Liver (tissue), 3 donors: ENCODE measurements around the gene APOBEC3B.

Experiments used
- ATF3 ChIP-seq: IDR thresholded peaks from 2 replicates; pipeline ENCODE4 v1.6.1; 2016; ENCODE audit warnings: antibody characterized with exemption
- CTCF ChIP-seq: fragments of 150-350 bp; IDR thresholded peaks from 2 replicates; pipeline ENCODE4 v1.5.1; 2017; ENCODE audit warnings: improper control_type of control experiment, low read depth, low read length; ENCODE audit not compliant: missing input control
- donor health status: healthy.
- donor health status: healthy.

GRCh38 chr22:38955250-38955905 is 26.8 kb upstream of the APOBEC3B start:
- TF ChIP-seq ATF3 (no peak), CTCF (no peak)
